Melanocyte of skin (primary cell): Measurements from ENCODE around the gene TCF20. TPM values are rescaled to one million over a fixed set of nuclear protein-coding genes. Genes with fewer than 3 reads are reported as not detected.

Source experiments
- total RNA-seq, 2 donors: library from RNA; depleted of rRNA; stranded (reverse); fragments of >200 nt; gene quantifications; 2 replicates each; pipeline ENCODE4 v1.2.3, GENCODE V29; 2012

The TCF20 gene
- 10 to 100 TPM; 26.8 to 29.3 TPM for total RNA-seq

GRCh38 chr22:42270510-42271190 lies at the start of gene TCF20:
Gene TCF20, minus strand, starts transcription at chr22:42270653. Its CDS starts 55,348 bp downstream, at chr22:42215305.

Other genes starting within 250 kb of the TCF20 start
- 10 to 100 TPM; 36.0 to 46.8 TPM for gene NAGA, start 199.8 kb downstream of the TCF20 start, total RNA-seq
- gene PHETA2, start 196.4 kb downstream of the TCF20 start, total RNA-seq: 1 to 10 TPM; 4.5 to 6.0 TPM
- gene SMDT1, start 191.0 kb downstream of the TCF20 start, total RNA-seq: 1 to 10 TPM; 1.3 to 7.2 TPM
- gene NDUFA6, start 179.9 kb downstream of the TCF20 start, total RNA-seq: 10 to 100 TPM; 41.6 to 49.6 TPM
- gene CYP2D6, start 139.8 kb downstream of the TCF20 start, total RNA-seq: under 1 TPM; 0.34 to 0.67 TPM
- under 1 TPM in 1 of 2 donors, not detected in 1; under 0.01 TPM for gene NFAM1, start 161.8 kb upstream of the TCF20 start, total RNA-seq
- 10 to 100 TPM; 27.5 to 36.0 TPM for gene RRP7A, start 249.1 kb upstream of the TCF20 start, total RNA-seq